Panc1 (cell line): Measurements from ENCODE around the gene IDI1.

Experiments
- POLR2AphosphoS5 ChIP-seq: IDR thresholded peaks from 2 replicates; pipeline ENCODE4 v1.6.1; 2012; ENCODE audit warnings: mild to moderate bottlenecking, low read depth, low read length, moderate library complexity
- REST ChIP-seq, 2 experiments: IDR thresholded peaks; 2 replicates each; pipeline ENCODE4 v1.6.1; 2011 to 2012; ENCODE audit warnings: low read depth in 2 of 2, control low read depth in 1 of 2, low read length in 1 of 2, mild to moderate bottlenecking in 1 of 2, moderate library complexity in 1 of 2; ENCODE audit not compliant: insufficient read depth in 1 of 2
- TCF7L2 ChIP-seq: IDR thresholded peaks from 2 replicates; pipeline ENCODE4 v1.6.1; 2011; ENCODE audit warnings: mild to moderate bottlenecking, low read depth, low read length, inconsistent platforms
- TF ChIP-seq, protein P1 (sequence below): fragments of 450-650 bp; IDR thresholded peaks from 2 replicates; pipeline ENCODE4 v1.5.1; 2017; ENCODE audit warnings: mild to moderate bottlenecking

GRCh38 chr10:1057106-1057657 is 8.3 kb upstream of the IDI1 start:
- TF ChIP-seq, protein P1, sequence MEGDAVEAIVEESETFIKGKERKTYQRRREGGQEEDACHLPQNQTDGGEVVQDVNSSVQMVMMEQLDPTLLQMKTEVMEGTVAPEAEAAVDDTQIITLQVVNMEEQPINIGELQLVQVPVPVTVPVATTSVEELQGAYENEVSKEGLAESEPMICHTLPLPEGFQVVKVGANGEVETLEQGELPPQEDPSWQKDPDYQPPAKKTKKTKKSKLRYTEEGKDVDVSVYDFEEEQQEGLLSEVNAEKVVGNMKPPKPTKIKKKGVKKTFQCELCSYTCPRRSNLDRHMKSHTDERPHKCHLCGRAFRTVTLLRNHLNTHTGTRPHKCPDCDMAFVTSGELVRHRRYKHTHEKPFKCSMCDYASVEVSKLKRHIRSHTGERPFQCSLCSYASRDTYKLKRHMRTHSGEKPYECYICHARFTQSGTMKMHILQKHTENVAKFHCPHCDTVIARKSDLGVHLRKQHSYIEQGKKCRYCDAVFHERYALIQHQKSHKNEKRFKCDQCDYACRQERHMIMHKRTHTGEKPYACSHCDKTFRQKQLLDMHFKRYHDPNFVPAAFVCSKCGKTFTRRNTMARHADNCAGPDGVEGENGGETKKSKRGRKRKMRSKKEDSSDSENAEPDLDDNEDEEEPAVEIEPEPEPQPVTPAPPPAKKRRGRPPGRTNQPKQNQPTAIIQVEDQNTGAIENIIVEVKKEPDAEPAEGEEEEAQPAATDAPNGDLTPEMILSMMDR, result no peak
- TF ChIP-seq REST (IDR thresholded peaks at IDR 0.05; ENCODE audit: insufficient read depth in 1 of 2, low read depth in 2 of 2, low read length in 1 of 2) (no peak), POLR2AphosphoS5 (no peak), TCF7L2 (no peak)
